CD4-positive, alpha-beta T cell treated with Interferon gamma for 1 hour (primary cell): ENCODE data around the gene MYOD1.
A peak's percentile ranks its signal among the peaks of the same experiment; 100 is the strongest.

Source experiments
- DNase-seq: peaks from one replicate; pipeline ENCODE4 v3.0.0-alpha.2; 2020

MYOD1 gene

GRCh38 chr11:17703951-17704350 lies 15.4 kb upstream of the MYOD1 start:
- DNase-seq: no peak

GRCh38 chr11:17707830-17708229 lies 11.5 kb upstream of the MYOD1 start:
- DNase-seq: no peak

- no peak for DNase-seq
Observed at GRCh38 chr11:17711836-17712235, 7.5 kb upstream of the MYOD1 start.

- no peak for DNase-seq
Observed at GRCh38 chr11:17713851-17714250, 5.5 kb upstream of the MYOD1 start.

GRCh38 chr11:17714356-17714854 lies 5.0 kb upstream of the MYOD1 start:
- DNase-seq: no peak

- no peak for DNase-seq
Observed at GRCh38 chr11:17714870-17715269, 4.5 kb upstream of the MYOD1 start.

GRCh38 chr11:17716807-17717206 lies 2.6 kb upstream of the MYOD1 start:
- DNase-seq: no peak

GRCh38 chr11:17718015-17718414 lies 1.4 kb upstream of the MYOD1 start:
- DNase-seq: no peak

- no peak for DNase-seq
Observed at GRCh38 chr11:17718510-17718962, 835 bp upstream of the MYOD1 start.

- DNase-seq: no peak
Observed at GRCh38 chr11:17719938-17720795, 796 bp downstream of the MYOD1 start.

GRCh38 chr11:17720796-17721171 lies 1.4 kb downstream of the MYOD1 start:
- DNase-seq: no peak

GRCh38 chr11:17721242-17721999 lies 2.0 kb downstream of the MYOD1 start:
- DNase-seq: no peak

GRCh38 chr11:17722000-17722643 lies 2.8 kb downstream of the MYOD1 start:
- no peak for DNase-seq

GRCh38 chr11:17724020-17724908 lies 4.9 kb downstream of the MYOD1 start:
- DNase-seq: no peak

- no peak for DNase-seq
Observed at GRCh38 chr11:17725174-17725573, 5.8 kb downstream of the MYOD1 start.

GRCh38 chr11:17730137-17730536 lies 10.8 kb downstream of the MYOD1 start:
- no peak for DNase-seq

GRCh38 chr11:17730608-17731462 lies 11.5 kb downstream of the MYOD1 start:
- DNase-seq: peak; percentile 29

GRCh38 chr11:17733261-17733660 lies 13.9 kb downstream of the MYOD1 start:
- no peak for DNase-seq

GRCh38 chr11:17734418-17734911 lies 15.1 kb downstream of the MYOD1 start, which contains the start of gene KCNC1:
Gene KCNC1, plus strand, starts transcription at chr11:17734781. Its CDS starts 1,222 bp downstream, at chr11:17736003.
- DNase-seq: no peak

GRCh38 chr11:17734986-17735817 lies 15.8 kb downstream of the MYOD1 start:
- DNase-seq: no peak
